ENCODE data around the gene FNDC3A. TPM values are rescaled to one million over a fixed set of nuclear protein-coding genes. Genes with fewer than 3 reads are reported as not detected.

The FNDC3A gene
- total RNA-seq, 1 donor from 2014 or later: 39.4 TPM

DNA sequence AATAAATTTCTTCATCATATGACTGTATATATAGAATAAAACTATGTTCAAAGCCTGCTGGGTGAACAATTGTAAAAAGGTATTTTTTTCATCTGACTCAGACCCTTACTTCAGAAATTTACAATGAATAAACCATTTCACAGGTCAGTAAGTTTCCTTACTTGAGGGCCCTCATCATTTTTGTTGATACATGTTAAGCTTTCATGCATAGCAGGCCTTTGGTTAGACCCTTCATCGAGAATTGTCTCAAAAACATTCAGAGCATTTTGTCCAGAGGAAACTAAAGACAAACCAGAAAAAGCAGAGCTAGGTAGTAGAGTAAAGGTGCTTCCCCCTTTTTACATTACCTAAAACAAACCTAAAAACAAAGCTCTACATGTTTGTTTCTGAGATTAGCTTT, 46.2 kb downstream of the FNDC3A start:
- TF ChIP-seq, protein P1, sequence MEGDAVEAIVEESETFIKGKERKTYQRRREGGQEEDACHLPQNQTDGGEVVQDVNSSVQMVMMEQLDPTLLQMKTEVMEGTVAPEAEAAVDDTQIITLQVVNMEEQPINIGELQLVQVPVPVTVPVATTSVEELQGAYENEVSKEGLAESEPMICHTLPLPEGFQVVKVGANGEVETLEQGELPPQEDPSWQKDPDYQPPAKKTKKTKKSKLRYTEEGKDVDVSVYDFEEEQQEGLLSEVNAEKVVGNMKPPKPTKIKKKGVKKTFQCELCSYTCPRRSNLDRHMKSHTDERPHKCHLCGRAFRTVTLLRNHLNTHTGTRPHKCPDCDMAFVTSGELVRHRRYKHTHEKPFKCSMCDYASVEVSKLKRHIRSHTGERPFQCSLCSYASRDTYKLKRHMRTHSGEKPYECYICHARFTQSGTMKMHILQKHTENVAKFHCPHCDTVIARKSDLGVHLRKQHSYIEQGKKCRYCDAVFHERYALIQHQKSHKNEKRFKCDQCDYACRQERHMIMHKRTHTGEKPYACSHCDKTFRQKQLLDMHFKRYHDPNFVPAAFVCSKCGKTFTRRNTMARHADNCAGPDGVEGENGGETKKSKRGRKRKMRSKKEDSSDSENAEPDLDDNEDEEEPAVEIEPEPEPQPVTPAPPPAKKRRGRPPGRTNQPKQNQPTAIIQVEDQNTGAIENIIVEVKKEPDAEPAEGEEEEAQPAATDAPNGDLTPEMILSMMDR (IDR thresholded peaks at IDR 0.05; ENCODE audit: unreplicated experiment): no peak
- Mint-ChIP-seq H3K4me1 (ENCODE audit: unreplicated experiment) (no peaks in the 10 kb centered on the region), H3K27me3 (ENCODE audit: unreplicated experiment) (no peaks in the 10 kb centered on the region), H3K36me3 (ENCODE audit: low read depth, unreplicated experiment) (peaks cover 9% of the 10 kb centered on the region), H3K9me3 (ENCODE audit: unreplicated experiment) (no peaks in the 10 kb centered on the region), H3K4me3 (ENCODE audit: unreplicated experiment) (no peak overlapping the region), H3K27ac (ENCODE audit: unreplicated experiment) (no peak overlapping the region)
- DNase-seq (ENCODE audit: low spot score): no peak

DNA sequence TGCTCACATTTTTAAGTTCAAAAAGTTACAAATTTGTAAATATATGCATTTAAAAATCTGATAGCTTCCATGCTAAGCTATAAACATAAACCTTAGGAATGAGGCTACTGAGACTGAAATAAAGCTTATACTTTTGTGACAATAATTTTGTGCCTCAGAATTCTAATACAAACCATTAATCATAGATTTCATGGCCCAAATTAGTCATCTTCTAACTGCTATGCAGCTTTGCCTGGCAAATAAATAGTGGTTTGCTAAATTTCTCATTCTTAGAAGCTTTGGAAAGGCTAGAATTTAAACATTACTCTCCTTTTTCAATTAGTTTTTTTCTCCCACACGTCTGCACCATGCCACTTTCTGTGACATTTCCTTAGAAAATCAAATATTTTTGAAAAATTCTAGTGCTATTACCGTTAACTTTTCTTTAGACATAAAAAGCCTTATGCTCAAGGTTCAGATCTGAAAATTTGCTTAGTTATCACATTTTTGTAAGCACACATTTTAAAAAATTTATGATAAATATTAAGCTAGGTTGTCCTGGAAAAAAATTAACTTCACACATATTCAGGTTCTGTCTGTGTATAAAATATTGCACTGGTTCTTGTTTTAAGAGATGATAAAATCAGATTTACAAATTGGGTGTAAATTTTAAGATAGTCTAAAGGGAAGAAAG, 46.9 kb downstream of the FNDC3A start:
- H3K4me3 Mint-ChIP-seq (ENCODE audit: unreplicated experiment): no peak overlapping the region
- H3K36me3 Mint-ChIP-seq (ENCODE audit: low read depth, unreplicated experiment): peaks cover 9% of the 10 kb centered on the region
- no peak overlapping the region for H3K27ac Mint-ChIP-seq (ENCODE audit: unreplicated experiment)
- H3K27me3 Mint-ChIP-seq (ENCODE audit: unreplicated experiment): no peaks in the 10 kb centered on the region
- H3K4me1 Mint-ChIP-seq (ENCODE audit: unreplicated experiment): no peaks in the 10 kb centered on the region
- TF ChIP-seq, protein P1 (IDR thresholded peaks at IDR 0.05; ENCODE audit: unreplicated experiment): no peak
- no peaks in the 10 kb centered on the region for H3K9me3 Mint-ChIP-seq (ENCODE audit: unreplicated experiment)
- DNase-seq (ENCODE audit: low spot score): no peak

DNA sequence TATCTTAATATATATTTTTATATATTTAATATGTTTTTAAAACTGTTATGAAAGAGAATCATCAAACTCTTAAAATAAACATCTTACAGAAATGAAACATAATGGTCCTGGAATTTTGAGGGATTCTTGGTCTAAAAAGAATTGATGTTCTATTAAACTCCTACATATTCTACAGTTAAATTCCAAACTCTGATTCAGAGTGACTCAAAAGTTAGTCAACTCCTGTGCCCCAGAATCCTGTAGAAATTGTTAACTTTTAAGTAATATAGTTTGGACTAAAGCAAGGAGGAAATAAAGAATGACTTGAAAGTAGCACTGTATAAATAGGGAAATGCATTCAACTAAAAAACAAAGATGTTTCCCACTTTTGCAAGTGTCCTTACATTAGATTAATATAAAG, 47.7 kb downstream of the FNDC3A start:
- Mint-ChIP-seq H3K4me3 (ENCODE audit: unreplicated experiment) (no peak overlapping the region), H3K36me3 (ENCODE audit: low read depth, unreplicated experiment) (peaks cover 9% of the 10 kb centered on the region), H3K27ac (ENCODE audit: unreplicated experiment) (no peak overlapping the region), H3K9me3 (ENCODE audit: unreplicated experiment) (no peaks in the 10 kb centered on the region), H3K4me1 (ENCODE audit: unreplicated experiment) (no peaks in the 10 kb centered on the region), H3K27me3 (ENCODE audit: unreplicated experiment) (no peaks in the 10 kb centered on the region)
- TF ChIP-seq, protein P1 (IDR thresholded peaks at IDR 0.05; ENCODE audit: unreplicated experiment): no peak
- no peak for DNase-seq (ENCODE audit: low spot score)

DNA sequence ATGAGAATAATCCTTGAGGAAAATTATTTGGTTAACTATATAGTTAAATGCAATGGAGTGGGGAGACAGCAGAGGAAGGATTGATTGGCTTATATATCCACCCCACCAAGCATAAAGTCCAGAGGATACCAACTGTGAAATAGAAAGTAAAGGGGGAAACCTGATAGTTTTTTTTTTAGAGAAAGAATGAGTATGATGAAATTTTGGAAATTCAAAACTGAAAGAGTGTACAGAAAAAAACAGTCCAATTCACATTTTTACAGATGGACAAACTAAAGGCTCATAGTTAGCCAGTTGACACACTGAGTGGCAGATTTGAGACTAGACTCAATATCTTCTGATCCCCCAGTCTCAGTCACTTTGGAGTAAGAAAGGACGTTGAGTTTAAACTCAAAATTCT, 51.1 kb downstream of the FNDC3A start:
- H3K4me3 Mint-ChIP-seq (ENCODE audit: unreplicated experiment): no peak overlapping the region
- no peaks in the 10 kb centered on the region for H3K4me1 Mint-ChIP-seq (ENCODE audit: unreplicated experiment)
- no peaks in the 10 kb centered on the region for H3K9me3 Mint-ChIP-seq (ENCODE audit: unreplicated experiment)
- TF ChIP-seq, protein P1 (IDR thresholded peaks at IDR 0.05; ENCODE audit: unreplicated experiment): no peak
- no peaks in the 10 kb centered on the region for H3K36me3 Mint-ChIP-seq (ENCODE audit: low read depth, unreplicated experiment)
- DNase-seq (ENCODE audit: low spot score): no peak
- H3K27ac Mint-ChIP-seq (ENCODE audit: unreplicated experiment): no peak overlapping the region
- H3K27me3 Mint-ChIP-seq (ENCODE audit: unreplicated experiment): no peaks in the 10 kb centered on the region

DNA sequence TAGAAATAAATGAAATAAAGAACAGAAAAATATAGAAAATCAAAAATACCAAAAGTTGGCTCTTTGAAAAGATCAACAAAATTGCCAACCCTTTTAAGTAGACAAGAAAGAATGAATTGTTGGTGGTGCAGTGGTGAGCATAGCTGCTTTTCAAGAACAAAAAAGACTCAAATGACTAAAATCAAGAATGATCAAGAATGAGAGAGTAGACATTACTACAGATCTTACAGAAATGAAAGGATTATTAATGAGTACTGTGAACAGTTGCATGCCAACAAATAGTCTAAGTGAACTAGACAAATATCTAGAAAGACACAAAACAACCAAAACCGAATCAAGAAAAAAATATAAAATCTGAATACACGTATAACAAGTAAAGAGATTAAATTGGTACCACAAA, 53.9 kb downstream of the FNDC3A start:
- no peak for DNase-seq (ENCODE audit: low spot score)

More for the DNA sequence above, 53.9 kb downstream of the FNDC3A start:
- Mint-ChIP-seq H3K27ac (ENCODE audit: unreplicated experiment) (no peak overlapping the region), H3K4me3 (ENCODE audit: unreplicated experiment) (no peak overlapping the region), H3K9me3 (ENCODE audit: unreplicated experiment) (no peaks in the 10 kb centered on the region), H3K4me1 (ENCODE audit: unreplicated experiment) (no peaks in the 10 kb centered on the region), H3K27me3 (ENCODE audit: unreplicated experiment) (no peaks in the 10 kb centered on the region), H3K36me3 (ENCODE audit: low read depth, unreplicated experiment) (no peaks in the 10 kb centered on the region)
- TF ChIP-seq, protein P1 (IDR thresholded peaks at IDR 0.05; ENCODE audit: unreplicated experiment): no peak

Data from endothelial cell (in vitro differentiated cells).